Measurements from ENCODE around the gene FGF12.
"Not testable (repeated sequence)": the region's sequence is repeated elsewhere in the genome, so short reads cannot be mapped to it uniquely, and the experiment has no call there.

The FGF12 gene

GRCh38 chr3:192727032-192727847 lies at the start of gene FGF12:
FGF12 (minus strand) TSS chr3:192727541.
- TF ChIP-seq L3MBTL2 (conservative IDR thresholded peaks at IDR 0.05) (peak; percentile 66), LEF1 (IDR thresholded peaks at IDR 0.05; ENCODE audit: borderline replicate concordance) (no peak), ZNF384 (IDR thresholded peaks at IDR 0.05) (peak; percentile 37; the same call in 1 of the 2 replicates), BHLHE40 (IDR thresholded peaks at IDR 0.05; ENCODE audit: borderline replicate concordance) (no peak)
- ChIA-PET CTCF (interaction anchor here (1.2 kb wide), 1 partner anchor 19 kb away, joined by 4 read pairs; no protein-coding TSS in a partner anchor), POLR2A (no interaction called here)
- peak; percentile 81 for DNase-seq (ENCODE audit: extremely low spot score)

GRCh38 chr3:192774341-192774740 lies 47.0 kb upstream of the FGF12 start:
- DNase-seq (ENCODE audit: extremely low spot score); POLR2A ChIA-PET; CTCF ChIA-PET: not testable (repeated sequence)

- CTCF ChIA-PET, result no interaction called here
- TF ChIP-seq ARNT (IDR thresholded peaks at IDR 0.05) (no peak), BHLHE40 (IDR thresholded peaks at IDR 0.05; ENCODE audit: borderline replicate concordance) (no peak), FOXA1 (IDR thresholded peaks at IDR 0.05) (no peak), SP1 (IDR thresholded peaks at IDR 0.05) (no peak), FOXK2 (IDR thresholded peaks at IDR 0.05) (no peak), HDGF (IDR thresholded peaks at IDR 0.05; ENCODE audit: borderline replicate concordance) (no peak), TARDBP (IDR thresholded peaks at IDR 0.05) (no peak), CTBP1 (IDR thresholded peaks at IDR 0.05; ENCODE audit: borderline replicate concordance) (no peak), PKNOX1 (IDR thresholded peaks at IDR 0.05) (no peak), ZNF384 (IDR thresholded peaks at IDR 0.05) (no peak), L3MBTL2 (conservative IDR thresholded peaks at IDR 0.05) (no peak), FOXM1 (IDR thresholded peaks at IDR 0.05; ENCODE audit: borderline replicate concordance) (no peak), NFRKB (IDR thresholded peaks at IDR 0.05) (no peak), ELF4 (IDR thresholded peaks at IDR 0.05) (no peak), LEF1 (IDR thresholded peaks at IDR 0.05; ENCODE audit: borderline replicate concordance) (no peak), SUZ12 (IDR thresholded peaks at IDR 0.05) (no peak)
- peak; percentile 44 for DNase-seq (ENCODE audit: extremely low spot score)
Measured at GRCh38 chr3:192772240-192772894, 45.0 kb upstream of the FGF12 start.

GRCh38 chr3:192758654-192759053 lies 31.3 kb upstream of the FGF12 start:
- no peak for DNase-seq (ENCODE audit: extremely low spot score)
- TF ChIP-seq NFRKB (IDR thresholded peaks at IDR 0.05) (no peak), PKNOX1 (IDR thresholded peaks at IDR 0.05) (no peak), TARDBP (IDR thresholded peaks at IDR 0.05) (no peak), HDGF (IDR thresholded peaks at IDR 0.05; ENCODE audit: borderline replicate concordance) (no peak), SUZ12 (IDR thresholded peaks at IDR 0.05) (no peak), ARNT (IDR thresholded peaks at IDR 0.05) (no peak), FOXA1 (IDR thresholded peaks at IDR 0.05) (no peak), FOXK2 (IDR thresholded peaks at IDR 0.05) (no peak), SP1 (IDR thresholded peaks at IDR 0.05) (no peak), ZNF384 (IDR thresholded peaks at IDR 0.05) (no peak), ELF4 (IDR thresholded peaks at IDR 0.05) (no peak), L3MBTL2 (conservative IDR thresholded peaks at IDR 0.05) (no peak), BHLHE40 (IDR thresholded peaks at IDR 0.05; ENCODE audit: borderline replicate concordance) (no peak), LEF1 (IDR thresholded peaks at IDR 0.05; ENCODE audit: borderline replicate concordance) (no peak), CTBP1 (IDR thresholded peaks at IDR 0.05; ENCODE audit: borderline replicate concordance) (no peak), FOXM1 (IDR thresholded peaks at IDR 0.05; ENCODE audit: borderline replicate concordance) (no peak)
- ChIA-PET POLR2A (no interaction called here), CTCF (no interaction called here)

More at GRCh38 chr3:192772240-192772894, 45.0 kb upstream of the FGF12 start:
- POLR2A ChIA-PET, result no interaction called here

GRCh38 chr3:192751148-192751547 lies 23.8 kb upstream of the FGF12 start:
- no peak for DNase-seq (ENCODE audit: extremely low spot score)
- TF ChIP-seq PKNOX1 (IDR thresholded peaks at IDR 0.05) (no peak), LEF1 (IDR thresholded peaks at IDR 0.05; ENCODE audit: borderline replicate concordance) (no peak), ELF4 (IDR thresholded peaks at IDR 0.05) (no peak), SUZ12 (IDR thresholded peaks at IDR 0.05) (no peak), FOXM1 (IDR thresholded peaks at IDR 0.05; ENCODE audit: borderline replicate concordance) (no peak), L3MBTL2 (conservative IDR thresholded peaks at IDR 0.05) (no peak), BHLHE40 (IDR thresholded peaks at IDR 0.05; ENCODE audit: borderline replicate concordance) (no peak), FOXA1 (IDR thresholded peaks at IDR 0.05) (no peak)
- ChIA-PET POLR2A (no interaction called here), CTCF (no interaction called here)

- POLR2A ChIA-PET, result no interaction called here
Measured at GRCh38 chr3:192750201-192750600, 22.9 kb upstream of the FGF12 start.

More at GRCh38 chr3:192750201-192750600, 22.9 kb upstream of the FGF12 start:
- no peak for TF ChIP-seq SP1 (IDR thresholded peaks at IDR 0.05)
- TF ChIP-seq BHLHE40 (IDR thresholded peaks at IDR 0.05; ENCODE audit: borderline replicate concordance), result no peak
- TF ChIP-seq ZNF384 (IDR thresholded peaks at IDR 0.05), result no peak
- TF ChIP-seq LEF1 (IDR thresholded peaks at IDR 0.05; ENCODE audit: borderline replicate concordance), result no peak
- TF ChIP-seq L3MBTL2 (conservative IDR thresholded peaks at IDR 0.05), result no peak
- no peak for TF ChIP-seq FOXM1 (IDR thresholded peaks at IDR 0.05; ENCODE audit: borderline replicate concordance)
- TF ChIP-seq HDGF (IDR thresholded peaks at IDR 0.05; ENCODE audit: borderline replicate concordance), result no peak
- TF ChIP-seq CTBP1 (IDR thresholded peaks at IDR 0.05; ENCODE audit: borderline replicate concordance), result no peak
- CTCF ChIA-PET, result no interaction called here
- DNase-seq (ENCODE audit: extremely low spot score), result no peak
